HEK293 (cell line): Measurements from ENCODE around the gene FSTL4.

Experiments
- CTCF ChIA-PET: fragments of 350-600 bp; formaldehyde crosslinking; extraction: SDS; loops from one replicate; lab custom pipeline; 2021; ENCODE audit warnings: antibody characterized with exemption; lab: Yijun Ruan, JAX
- POLR2A ChIA-PET: fragments of 300-600 bp; formaldehyde crosslinking; extraction: SDS; loops from one replicate; lab custom pipeline; 2020; ENCODE audit warnings: antibody characterized with exemption, inconsistent platforms; lab: Yijun Ruan, JAX
- H3K27ac ChIP-seq: fragments of 200-500 bp; sonication (Bioruptor generic); 2 replicates; pipeline ENCODE4 v1.5.1; 2014; ENCODE audit warnings: low read depth, low read length, control low read depth, inconsistent platforms; ENCODE audit errors: extremely low read depth
- H3K36me3 ChIP-seq, 2 experiments: fragments of 200-500 bp in 1 of 2; sonication (Bioruptor generic) in 1 of 2; 1 replicate in 1 of 2; 2 replicates in 1 of 2; pipeline ENCODE4 v1.5.1; 2014 to 2017; ENCODE audit warnings: inconsistent platforms in 2 of 2, low read length in 2 of 2; ENCODE audit not compliant: control insufficient read depth in 2 of 2, insufficient read depth in 1 of 2
- H3K4me1 ChIP-seq: fragments of 200-500 bp; sonication (Bioruptor generic); 2 replicates; pipeline ENCODE4 v1.5.1; 2014; ENCODE audit warnings: mild to moderate bottlenecking, low read length, inconsistent platforms; ENCODE audit not compliant: control insufficient read depth, insufficient read depth
- H3K4me3 ChIP-seq: 2 replicates; pipeline ENCODE4 v1.5.1; 2011; ENCODE audit warnings: low read depth, mild to moderate bottlenecking, control low read depth, low read length, moderate library complexity
- H3K9me3 ChIP-seq: fragments of 200-500 bp; sonication (Bioruptor generic); 2 replicates; pipeline ENCODE4 v1.5.1; 2014; ENCODE audit warnings: low read depth, low read length, inconsistent platforms; ENCODE audit not compliant: control insufficient read depth, insufficient read depth
- REST ChIP-seq: fragments of 450-650 bp; formaldehyde crosslinking; IDR thresholded peaks from 2 replicates; pipeline ENCODE4 v1.5.1; 2016; ENCODE audit warnings: missing biosample characterization, missing genetic modification characterization
- SCRT1 ChIP-seq: fragments of 450-650 bp; formaldehyde crosslinking; IDR thresholded peaks from 2 replicates; pipeline ENCODE4 v1.5.1; 2016; ENCODE audit warnings: missing biosample characterization, missing genetic modification characterization, borderline replicate concordance
- ZBTB49 ChIP-seq: fragments of 450-650 bp; formaldehyde crosslinking; IDR thresholded peaks from 2 replicates; pipeline ENCODE4 v1.5.1; 2016; ENCODE audit warnings: missing biosample characterization, missing genetic modification characterization, low read depth
- ZFP37 ChIP-seq: fragments of 450-650 bp; formaldehyde crosslinking; IDR thresholded peaks from 2 replicates; pipeline ENCODE4 v1.5.1; 2016; ENCODE audit warnings: missing biosample characterization, missing genetic modification characterization
- ZNF10 ChIP-seq: fragments of 450-650 bp; formaldehyde crosslinking; IDR thresholded peaks from 2 replicates; pipeline ENCODE4 v1.5.1; 2017; ENCODE audit warnings: missing biosample characterization, missing genetic modification characterization
- ZNF132 ChIP-seq: fragments of 450-650 bp; formaldehyde crosslinking; IDR thresholded peaks from 2 replicates; pipeline ENCODE4 v1.5.1; 2017; ENCODE audit warnings: missing biosample characterization, missing genetic modification characterization, borderline replicate concordance
- ZNF473 ChIP-seq: fragments of 450-650 bp; formaldehyde crosslinking; IDR thresholded peaks from 2 replicates; pipeline ENCODE4 v1.5.1; 2017; ENCODE audit warnings: missing biosample characterization, missing genetic modification characterization
- ZNF510 ChIP-seq: fragments of 450-650 bp; formaldehyde crosslinking; IDR thresholded peaks from 2 replicates; pipeline ENCODE4 v1.5.1; 2018; ENCODE audit warnings: mild to moderate bottlenecking, missing genetic modification characterization, missing biosample characterization; ENCODE audit not compliant: insufficient replicate concordance
- ZNF544 ChIP-seq: fragments of 450-650 bp; formaldehyde crosslinking; IDR thresholded peaks from 2 replicates; pipeline ENCODE4 v1.5.0; 2017; ENCODE audit warnings: missing biosample characterization, missing genetic modification characterization
- ZNF548 ChIP-seq: fragments of 450-650 bp; formaldehyde crosslinking; IDR thresholded peaks from 2 replicates; pipeline ENCODE4 v1.5.1; 2016; ENCODE audit warnings: missing biosample characterization, missing genetic modification characterization
- ZNF558 ChIP-seq: fragments of 450-650 bp; formaldehyde crosslinking; IDR thresholded peaks from 2 replicates; pipeline ENCODE4 v1.5.1; 2016; ENCODE audit warnings: missing biosample characterization, missing genetic modification characterization
- ZNF768 ChIP-seq: fragments of 450-650 bp; formaldehyde crosslinking; IDR thresholded peaks from 2 replicates; pipeline ENCODE4 v1.5.1; 2018; ENCODE audit warnings: missing biosample characterization, mild to moderate bottlenecking, missing genetic modification characterization
- ZSCAN16 ChIP-seq: fragments of 450-650 bp; formaldehyde crosslinking; IDR thresholded peaks from 2 replicates; pipeline ENCODE4 v1.5.1; 2016; ENCODE audit warnings: missing biosample characterization, missing genetic modification characterization
- ZXDB ChIP-seq: fragments of 450-650 bp; formaldehyde crosslinking; IDR thresholded peaks from 2 replicates; pipeline ENCODE4 v1.5.1; 2016; ENCODE audit warnings: missing biosample characterization, missing genetic modification characterization
- TF ChIP-seq, protein P1 (sequence below): fragments of 450-650 bp; formaldehyde crosslinking; IDR thresholded peaks from 2 replicates; pipeline ENCODE4 v1.5.1; 2017; ENCODE audit warnings: missing biosample characterization, missing genetic modification characterization

Gene FSTL4

GRCh38 chr5:133324926-133325325 lies 287.4 kb downstream of the FSTL4 start (continued):
- TF ChIP-seq ZBTB49 (tag by site-specific recombination) (no peak), ZXDB (tag by site-specific recombination) (no peak)

- Histone ChIP-seq H3K4me3 (no peak overlapping the region), H3K9me3 (no peaks in the 10 kb centered on the region), H3K36me3 (no peaks in the 10 kb centered on the region), H3K4me1 (no peaks in the 10 kb centered on the region), H3K27ac (no peak overlapping the region)
- POLR2A ChIA-PET = no interaction called here
- no peak for TF ChIP-seq ZNF768 (tag by site-specific recombination)
- no peak for TF ChIP-seq ZNF132
- no peak for TF ChIP-seq ZNF473
- no peak for TF ChIP-seq SCRT1 (tag by site-specific recombination)
- no peak for TF ChIP-seq ZNF544 (tag by site-specific recombination)
- no peak for TF ChIP-seq ZFP37
- no peak for TF ChIP-seq ZNF10 (tag by site-specific recombination)
- no peak for TF ChIP-seq ZNF510 (tag by site-specific recombination)
- TF ChIP-seq ZNF548 (tag by site-specific recombination) = no peak
- TF ChIP-seq, protein P1, sequence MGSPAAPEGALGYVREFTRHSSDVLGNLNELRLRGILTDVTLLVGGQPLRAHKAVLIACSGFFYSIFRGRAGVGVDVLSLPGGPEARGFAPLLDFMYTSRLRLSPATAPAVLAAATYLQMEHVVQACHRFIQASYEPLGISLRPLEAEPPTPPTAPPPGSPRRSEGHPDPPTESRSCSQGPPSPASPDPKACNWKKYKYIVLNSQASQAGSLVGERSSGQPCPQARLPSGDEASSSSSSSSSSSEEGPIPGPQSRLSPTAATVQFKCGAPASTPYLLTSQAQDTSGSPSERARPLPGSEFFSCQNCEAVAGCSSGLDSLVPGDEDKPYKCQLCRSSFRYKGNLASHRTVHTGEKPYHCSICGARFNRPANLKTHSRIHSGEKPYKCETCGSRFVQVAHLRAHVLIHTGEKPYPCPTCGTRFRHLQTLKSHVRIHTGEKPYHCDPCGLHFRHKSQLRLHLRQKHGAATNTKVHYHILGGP (tag by site-specific recombination) = no peak
- no peak for TF ChIP-seq ZNF558 (tag by site-specific recombination)
- TF ChIP-seq ZSCAN16 (tag by site-specific recombination) = no peak
- CTCF ChIA-PET = no interaction called here
Measured at GRCh38 chr5:133323494-133324457, 288.6 kb downstream of the FSTL4 start.

DNA sequence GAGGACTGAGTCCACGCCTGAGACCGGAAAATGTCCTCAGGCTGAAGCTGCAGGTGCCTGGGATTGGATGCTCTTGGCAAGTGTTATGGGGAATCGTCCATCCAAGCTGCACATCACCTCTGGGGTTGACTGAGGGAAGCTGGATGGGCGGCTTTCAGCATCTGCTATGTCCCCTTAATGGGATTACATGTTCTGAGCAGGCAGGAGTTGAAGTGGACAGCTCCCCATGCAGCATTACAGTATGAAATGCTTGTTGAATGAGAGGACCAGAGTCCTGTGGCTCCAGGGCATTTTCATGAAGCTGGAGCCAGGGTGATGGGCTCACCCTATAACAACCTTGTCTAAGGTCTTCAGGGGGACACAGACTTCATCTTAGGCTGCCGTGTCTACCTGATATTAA lies 289.6 kb downstream of the FSTL4 start:
- TF ChIP-seq REST (tag by site-specific recombination) (peak; percentile 66), ZNF544 (tag by site-specific recombination) (no peak)
- POLR2A ChIA-PET = no interaction called here
- no peaks in the 10 kb centered on the region for H3K36me3 ChIP-seq
- no peak overlapping the region for H3K4me3 ChIP-seq
- CTCF ChIA-PET = no interaction called here
- H3K27ac ChIP-seq = no peak overlapping the region
- H3K4me1 ChIP-seq = no peaks in the 10 kb centered on the region
- no peaks in the 10 kb centered on the region for H3K9me3 ChIP-seq
